Smooth muscle cell (in vitro differentiated cells): Measurements from ENCODE around the gene MED25. TPM values are rescaled to one million over a fixed set of nuclear protein-coding genes. Genes with fewer than 3 reads are reported as not detected.

Experiments
- DNase-seq: peaks from one replicate; lab custom pipeline; 2025; ENCODE audit not compliant: unreplicated experiment; lab: John Stamatoyannopoulos, UW
- H2AFZ ChIP-seq: fragments of 200-600 bp; sonication (generic); 2 replicates; pipeline ENCODE4 v1.6.0; 2016; ENCODE audit warnings: antibody characterized with exemption, low read depth, mild to moderate bottlenecking
- H3F3A ChIP-seq: fragments of 200-600 bp; sonication (generic); 2 replicates; pipeline ENCODE4 v1.6.0; 2017; ENCODE audit warnings: antibody characterized with exemption, low read depth
- H3K27ac ChIP-seq: fragments of 200-600 bp; sonication (generic); 2 replicates; pipeline ENCODE4 v1.5.1; 2016; ENCODE audit warnings: low read depth, mild to moderate bottlenecking
- H3K27me3 ChIP-seq: fragments of 200-600 bp; sonication (generic); 2 replicates; pipeline ENCODE4 v1.6.1; 2016; ENCODE audit warnings: low read depth, mild to moderate bottlenecking
- H3K36me3 ChIP-seq: fragments of 200-600 bp; sonication (generic); 2 replicates; pipeline ENCODE4 v1.5.1; 2016; ENCODE audit warnings: low read depth
- H3K4me1 ChIP-seq: fragments of 200-600 bp; sonication (generic); 2 replicates; pipeline ENCODE4 v1.5.1; 2016; ENCODE audit warnings: low read depth
- H3K4me2 ChIP-seq: fragments of 200-600 bp; sonication (generic); 2 replicates; pipeline ENCODE4 v1.6.0; 2016; ENCODE audit warnings: mild to moderate bottlenecking
- H3K4me3 ChIP-seq: fragments of 200-600 bp; sonication (generic); 2 replicates; pipeline ENCODE4 v1.5.1; 2016; ENCODE audit warnings: mild to moderate bottlenecking
- H3K79me2 ChIP-seq: fragments of 200-600 bp; sonication (generic); 2 replicates; pipeline ENCODE4 v1.6.0; 2016; ENCODE audit warnings: low read depth, mild to moderate bottlenecking
- H3K9ac ChIP-seq: fragments of 200-600 bp; sonication (generic); 2 replicates; pipeline ENCODE4 v1.6.0; 2016; ENCODE audit warnings: low read depth
- H3K9me3 ChIP-seq: fragments of 200-600 bp; sonication (generic); replicated peaks from 2 replicates; pipeline ENCODE4 v1.5.1; 2016; ENCODE audit warnings: low read depth
- H4K20me1 ChIP-seq: fragments of 200-600 bp; sonication (generic); 2 replicates; pipeline ENCODE4 v1.6.0; 2016; ENCODE audit warnings: low read depth
- CTCF ChIP-seq: fragments of 200-600 bp; sonication (generic); IDR thresholded peaks from 2 replicates; pipeline ENCODE4 v1.5.1; 2017; ENCODE audit warnings: borderline replicate concordance, mild to moderate bottlenecking, antibody characterized with exemption; ENCODE audit not compliant: insufficient read depth, poor library complexity, severe bottlenecking
- WGBS: methylation state at CpG from one replicate; pipeline ENCODE4 v1.1.7; 2016; ENCODE audit warnings: low lambda C conversion rate; 5-methylcytosine and 5-hydroxymethylcytosine counted together
- polyA plus RNA-seq: library from polyadenylated mRNA; unstranded; fragments of >200 nt; fragmentation: Nextera tagmentation; extraction: Ambion mirVana; gene quantifications from 2 replicates; pipeline ENCODE4 v1.2.1, GENCODE V29; 2016
- total RNA-seq: library from RNA; depleted of rRNA; stranded (reverse); fragments of >200 nt; gene quantifications from 2 replicates; pipeline ENCODE4 v1.2.3, GENCODE V29; 2014

Gene MED25
- total and polyA plus RNA-seq, 2 experiments from 2014 or later, result 20.4 to 34.1 TPM

- Histone ChIP-seq H3K9me3 (no peaks in the 10 kb centered on the region), H4K20me1 (no peaks in the 10 kb centered on the region), H3K4me3 (peak overlapping the region; percentile 10), H3F3A (no peaks in the 10 kb centered on the region), H3K27ac (no peak overlapping the region), H3K4me1 (no peaks in the 10 kb centered on the region), H3K27me3 (no peaks in the 10 kb centered on the region), H2AFZ (no peak overlapping the region), H3K9ac (no peak overlapping the region), H3K36me3 (no peaks in the 10 kb centered on the region), H3K4me2 (no peak overlapping the region), H3K79me2 (no peaks in the 10 kb centered on the region)
- DNase-seq, result peak; percentile 15
- WGBS, result 48% methylated on average over 9 of the region's 38 CpGs
- no peak for TF ChIP-seq CTCF
Measured at GRCh38 chr19:49801966-49802661, 16.0 kb upstream of the MED25 start.

GRCh38 chr19:49802836-49803528, 15.1 kb upstream of the MED25 start:
- H3K4me1 ChIP-seq, result no peaks in the 10 kb centered on the region
- H3K27me3 ChIP-seq, result no peaks in the 10 kb centered on the region
- H3K9ac ChIP-seq, result no peak overlapping the region
- no peaks in the 10 kb centered on the region for H3K36me3 ChIP-seq
- no peaks in the 10 kb centered on the region for H4K20me1 ChIP-seq
- no peak for DNase-seq
- H3K4me2 ChIP-seq, result no peak overlapping the region
- no peaks in the 10 kb centered on the region for H3K9me3 ChIP-seq
- H3K4me3 ChIP-seq, result no peak overlapping the region
- WGBS, result 96% methylated on average over 22 of the region's 24 CpGs
- H3F3A ChIP-seq, result peaks cover 3% of the 10 kb centered on the region
- H2AFZ ChIP-seq, result no peak overlapping the region
- TF ChIP-seq CTCF, result no peak
- H3K27ac ChIP-seq, result no peak overlapping the region
- no peaks in the 10 kb centered on the region for H3K79me2 ChIP-seq

GRCh38 chr19:49803529-49803856, 14.6 kb upstream of the MED25 start:
- H3K4me3 ChIP-seq, result no peak overlapping the region
- H3K4me1 ChIP-seq, result no peaks in the 10 kb centered on the region
- peaks cover 6% of the 10 kb centered on the region for H3F3A ChIP-seq
- no peak overlapping the region for H3K9ac ChIP-seq
- H3K79me2 ChIP-seq, result no peaks in the 10 kb centered on the region
- no peaks in the 10 kb centered on the region for H3K27me3 ChIP-seq
- no peaks in the 10 kb centered on the region for H3K9me3 ChIP-seq
- DNase-seq, result no peak
- no peaks in the 10 kb centered on the region for H4K20me1 ChIP-seq
- 97% methylated on average over 6 of the region's 6 CpGs for WGBS
- no peak overlapping the region for H2AFZ ChIP-seq
- no peak overlapping the region for H3K4me2 ChIP-seq
- no peaks in the 10 kb centered on the region for H3K36me3 ChIP-seq
- TF ChIP-seq CTCF, result no peak
- H3K27ac ChIP-seq, result no peak overlapping the region
